GM12878 (cell line): ENCODE measurements around the gene TCF7. TPM values are rescaled to one million over a fixed set of nuclear protein-coding genes. Genes with fewer than 3 reads are reported as not detected.

Source experiments
- ATAC-seq: fragments of 200-7000 bp; cut with Tn5 transposase; 3 replicates; pipeline ENCODE4 v1.9.1; 2020; ENCODE audit warnings: mild to moderate bottlenecking, moderate library complexity
- BruUV-seq: library from RNA; stranded (reverse); fragments of 400-500 nt; replicated peaks from 2 replicates; lab custom pipeline; 2021; lab: Mats Ljungman, UMichigan
- CTCF ChIA-PET: fragments of 300-600 bp; sonication (Branson Sonifier 250); formaldehyde crosslinking; extraction: SDS; loops from one replicate; lab custom pipeline; 2021; ENCODE audit warnings: inconsistent platforms; lab: Yijun Ruan, JAX
- POLR2A ChIA-PET: fragments of 350-600 bp; formaldehyde crosslinking; extraction: SDS; loops from one replicate; lab custom pipeline; 2021; ENCODE audit warnings: inconsistent platforms; lab: Charles Lee
- RAD21 ChIA-PET: fragments of 300-600 bp; sonication (Branson Sonifier 250); formaldehyde crosslinking; loops from one replicate; lab custom pipeline; 2023; ENCODE audit warnings: antibody characterized with exemption; ENCODE audit not compliant: unreplicated experiment; lab: Charles Lee
- SMC1A ChIA-PET: fragments of 300-600 bp; sonication (Branson Sonifier 250); formaldehyde crosslinking; loops from one replicate; lab custom pipeline; 2023; ENCODE audit not compliant: unreplicated experiment, uncharacterized antibody; lab: Charles Lee
- DNase-seq: peaks from one replicate; pipeline ENCODE4 v3.0.0-alpha.2; 2011; ENCODE audit warnings: low read depth, low spot score
- FAIRE-seq: peaks from 3 replicates; lab custom pipeline; 2011; peaks lifted over from hg19 to GRCh38; lab: Jason Lieb, UNC
- H2AFZ ChIP-seq: 2 replicates; pipeline ENCODE4 v1.6.0; 2011; ENCODE audit warnings: low read depth, low read length, control low read depth; ENCODE audit not compliant: control insufficient read depth
- H3K27ac ChIP-seq: 2 replicates; pipeline ENCODE4 v1.5.1; 2011; ENCODE audit warnings: control low read depth; ENCODE audit not compliant: control insufficient read depth, insufficient read depth
- H3K27me3 ChIP-seq, 2 experiments: replicated peaks in 1 of 2; 2 replicates each; pipeline versions ENCODE4 v1.6.0 to v1.6.1; 2011; ENCODE audit warnings: low read length in 1 of 2; ENCODE audit not compliant: control insufficient read depth in 2 of 2, insufficient read depth in 2 of 2
- H3K36me3 ChIP-seq, 2 experiments: 2 replicates each; pipeline ENCODE4 v1.5.1; 2011; ENCODE audit warnings: low read length in 1 of 2; ENCODE audit not compliant: control insufficient read depth in 2 of 2, insufficient read depth in 2 of 2
- H3K4me1 ChIP-seq: 2 replicates; pipeline ENCODE4 v1.6.1; 2011; ENCODE audit warnings: mild to moderate bottlenecking, low read length, moderate library complexity, mixed read lengths; ENCODE audit not compliant: control insufficient read depth, insufficient read depth
- H3K4me2 ChIP-seq: 2 replicates; pipeline ENCODE4 v1.6.0; 2011; ENCODE audit warnings: control low read depth; ENCODE audit not compliant: control insufficient read depth, insufficient read depth
- H3K4me3 ChIP-seq: fragments of 200-600 bp; sonication (generic); 2 replicates; pipeline ENCODE4 v1.5.1; 2016
- H3K79me2 ChIP-seq: 2 replicates; pipeline ENCODE4 v1.6.0; 2011; ENCODE audit warnings: low read length; ENCODE audit not compliant: control insufficient read depth, insufficient read depth
- H3K9ac ChIP-seq: 2 replicates; pipeline ENCODE4 v1.8.0; 2011; ENCODE audit warnings: low read length, control low read depth, mixed read lengths; ENCODE audit not compliant: control insufficient read depth, insufficient read depth
- H3K9me3 ChIP-seq: replicated peaks from 3 replicates; pipeline ENCODE4 v1.5.1; 2011; ENCODE audit warnings: mild to moderate bottlenecking, low read length; ENCODE audit not compliant: control insufficient read depth, insufficient read depth
- H4K20me1 ChIP-seq: 2 replicates; pipeline ENCODE4 v1.6.0; 2011; ENCODE audit not compliant: control insufficient read depth, insufficient read depth
- PML ChIP-seq: IDR thresholded peaks from 2 replicates; pipeline ENCODE4 v1.6.1; 2012; ENCODE audit warnings: low read length, inconsistent platforms
- POLR2AphosphoS2 ChIP-seq: IDR thresholded peaks from 2 replicates; pipeline ENCODE4 v1.6.1; 2011; ENCODE audit warnings: low read depth, mild to moderate bottlenecking, low read length, improper control_type of control experiment, moderate library complexity
- POLR2AphosphoS5 ChIP-seq: IDR thresholded peaks from 2 replicates; pipeline ENCODE4 v1.6.1; 2011; ENCODE audit warnings: mild to moderate bottlenecking, low read length, inconsistent platforms
- POU2F2 ChIP-seq: IDR thresholded peaks from 3 replicates; pipeline ENCODE4 v1.6.1; 2011; ENCODE audit warnings: low read depth, mild to moderate bottlenecking, low read length, borderline replicate concordance
- RFX5 ChIP-seq: IDR thresholded peaks from 2 replicates; pipeline ENCODE4 v1.6.1; 2011; ENCODE audit warnings: low read depth, low read length, improper control_type of control experiment
- WGBS: methylation state at CpG from one replicate; pipeline ENCODE4 v1.1.6; 2016; ENCODE audit warnings: low lambda C conversion rate; ENCODE audit not compliant: insufficient replicate concordance, insufficient coverage; ENCODE audit errors: missing lambda C conversion rate; 5-methylcytosine and 5-hydroxymethylcytosine counted together
- in situ Hi-C: fragments of 300-500 bp; cut with MboI; formaldehyde crosslinking; loops from 9 replicates; pipeline ENCODE4 v1.14.3; 2018; ENCODE audit warnings: mixed read lengths
- intact Hi-C: fragments of 100-400 bp; cut with micrococcal nuclease; formaldehyde crosslinking; loops from one replicate; pipeline ENCODE4 v1.14.2; 2022; ENCODE audit not compliant: unreplicated experiment
- polyA plus RNA-seq, 11 experiments: library from polyadenylated mRNA; depleted of rRNA in 4 of 11; unstranded in 6 of 11; stranded (reverse) in 5 of 11; fragments of >200 nt; fragmentation: Nextera tagmentation in 4 of 11; fragmentation: Illumina TruSeq in 1 of 11; extraction: Ambion mirVana in 4 of 11; extraction: Trizol in 1 of 11; gene quantifications; 1 replicate in 1 of 11; 2 replicates in 10 of 11; pipeline versions ENCODE4 v1.2.1 to v1.2.3, GENCODE V29; 2011 to 2016; ENCODE audit warnings: inconsistent platforms in 2 of 11, missing spikeins in 2 of 11, low read depth in 1 of 11
- total RNA-seq, 4 experiments: library from RNA; depleted of rRNA in 3 of 4; stranded (reverse); fragments of >200 nt in 3 of 4; fragmentation: Illumina TruSeq in 1 of 4; extraction: Trizol in 1 of 4; gene quantifications; 2 replicates each; pipeline versions ENCODE4 v1.2.1 to v1.2.3, GENCODE V29; 2013 to 2021
- TF ChIP-seq, protein P1 (sequence below): fragments of 150-350 bp; IDR thresholded peaks from 2 replicates; pipeline ENCODE4 v1.6.1; 2014; ENCODE audit warnings: mild to moderate bottlenecking, low read depth, low read length

Gene TCF7
- total and polyA plus RNA-seq, 10 of the 15 experiments (the other 5 are each of a cell fraction or from before 2014, with no cell fraction given), result 10.0 to 60.2 (median 23.6) TPM

GRCh38 chr5:134146651-134147518 is 32.4 kb downstream of the TCF7 start:
- in situ Hi-C loops, result no loop called here
- BruUV-seq, result TSS peak; percentile 64

More at GRCh38 chr5:134146651-134147518, 32.4 kb downstream of the TCF7 start:
- ATAC-seq, result no peak
- ChIA-PET RAD21 (interaction anchor here (0.7 to 5.8 kb wide), 15 partner anchors 9 to 145 kb away, joined by 3 to 63 read pairs (median 5); no protein-coding TSS in a partner anchor), POLR2A (interaction anchor here (0.6 to 1.6 kb wide), 9 partner anchors 8 to 112 kb away, joined by 3 to 8 read pairs (median 3); partner anchors contain the start of gene TCF7), CTCF (interaction anchor here (0.7 to 24.1 kb wide), 24 partner anchors 9 to 150 kb away, joined by 3 to 792 read pairs (median 4); no protein-coding TSS in a partner anchor), SMC1A (interaction anchor here (0.7 to 21.6 kb wide), 14 partner anchors 8 to 142 kb away, joined by 3 to 441 read pairs (median 3); no protein-coding TSS in a partner anchor)
- TF ChIP-seq POLR2AphosphoS2 (peak; percentile 5; the same call in 1 of the 2 replicates), RFX5 (no peak), POLR2AphosphoS5 (peak; percentile 66; the same call in 1 of the 2 replicates), PML (0 out of 2 replicates have a peak, but pooled peaks have one; percentile 17), POU2F2 (0 out of 3 replicates have a peak, but pooled peaks have one; percentile 5)
- TF ChIP-seq, protein P1, sequence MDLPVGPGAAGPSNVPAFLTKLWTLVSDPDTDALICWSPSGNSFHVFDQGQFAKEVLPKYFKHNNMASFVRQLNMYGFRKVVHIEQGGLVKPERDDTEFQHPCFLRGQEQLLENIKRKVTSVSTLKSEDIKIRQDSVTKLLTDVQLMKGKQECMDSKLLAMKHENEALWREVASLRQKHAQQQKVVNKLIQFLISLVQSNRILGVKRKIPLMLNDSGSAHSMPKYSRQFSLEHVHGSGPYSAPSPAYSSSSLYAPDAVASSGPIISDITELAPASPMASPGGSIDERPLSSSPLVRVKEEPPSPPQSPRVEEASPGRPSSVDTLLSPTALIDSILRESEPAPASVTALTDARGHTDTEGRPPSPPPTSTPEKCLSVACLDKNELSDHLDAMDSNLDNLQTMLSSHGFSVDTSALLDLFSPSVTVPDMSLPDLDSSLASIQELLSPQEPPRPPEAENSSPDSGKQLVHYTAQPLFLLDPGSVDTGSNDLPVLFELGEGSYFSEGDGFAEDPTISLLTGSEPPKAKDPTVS, result no peak
- Histone ChIP-seq H2AFZ (no peak overlapping the region), H4K20me1 (no peaks in the 10 kb centered on the region), H3K9ac (no peak overlapping the region), H3K27ac (no peak overlapping the region), H3K4me2 (no peak overlapping the region), H3K4me1 (no peaks in the 10 kb centered on the region), H3K79me2 (no peaks in the 10 kb centered on the region), H3K9me3 (no peaks in the 10 kb centered on the region), H3K36me3 (peaks cover 31 to 33% of the 10 kb centered on the region in 2 experiments), H3K27me3 (no peaks in the 10 kb centered on the region), H3K4me3 (no peak overlapping the region)
- intact Hi-C loops, result no loop called here
- DNase-seq, result no peak
- WGBS, result 94% methylated on average over 4 of the region's 4 CpGs
- FAIRE-seq, result no peak
